ENCODE results near the gene ODAD4.
"Not testable (repeated sequence)": the region's sequence is repeated elsewhere in the genome, so short reads cannot be mapped to it uniquely, and the experiment has no call there.

Gene ODAD4

DNA sequence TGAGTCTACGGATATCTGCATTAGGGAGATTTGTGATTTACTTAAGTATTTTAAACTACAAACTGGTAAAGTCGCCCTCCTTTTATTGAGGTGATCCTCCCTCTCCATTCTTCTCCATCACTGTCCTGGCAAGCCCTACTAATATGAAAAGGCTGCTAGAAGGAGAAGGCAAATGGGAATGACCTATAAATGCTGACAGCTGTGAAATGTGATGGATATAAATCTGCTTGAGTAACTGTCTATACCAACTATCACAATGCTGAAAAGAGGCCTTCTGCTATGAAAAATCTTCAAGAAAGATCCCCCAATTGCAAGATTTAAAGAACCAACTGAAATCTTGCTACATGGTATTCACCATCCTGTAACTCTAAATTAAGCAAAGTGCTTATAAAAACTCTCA, 71.3 kb downstream of the ODAD4 start:
- DNase-seq (ENCODE audit: low spot score) = no peak

DNA sequence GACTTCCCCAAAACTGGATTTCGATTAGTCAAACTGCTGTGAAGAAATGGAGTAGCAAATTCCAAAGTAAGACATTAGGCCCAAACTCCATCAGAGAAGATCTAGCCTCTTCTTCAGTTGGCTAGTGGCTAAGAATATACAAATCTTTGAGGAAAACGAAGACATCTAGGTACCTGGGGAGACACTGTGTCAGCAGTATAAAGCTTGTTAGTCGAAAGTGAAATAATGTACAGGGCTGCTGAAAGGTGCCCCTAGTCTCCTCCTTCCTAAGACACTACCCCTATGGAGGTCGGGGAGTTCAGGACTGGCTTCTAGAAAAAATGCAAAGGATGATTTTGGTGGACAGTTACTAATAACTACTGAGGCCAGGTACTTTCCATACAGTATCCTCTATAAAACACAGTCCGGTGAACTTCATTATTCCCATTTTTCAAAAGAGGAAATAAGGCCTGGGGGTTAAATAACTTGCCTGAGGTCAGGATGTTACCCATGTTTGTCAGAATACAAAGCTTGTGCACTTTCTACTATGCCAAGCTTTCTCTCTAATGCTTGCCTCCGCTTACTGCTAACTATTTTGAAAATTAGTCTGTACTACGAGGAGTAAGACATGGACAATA, 71.9 kb downstream of the ODAD4 start:
- no peak for DNase-seq (ENCODE audit: low spot score)

DNA sequence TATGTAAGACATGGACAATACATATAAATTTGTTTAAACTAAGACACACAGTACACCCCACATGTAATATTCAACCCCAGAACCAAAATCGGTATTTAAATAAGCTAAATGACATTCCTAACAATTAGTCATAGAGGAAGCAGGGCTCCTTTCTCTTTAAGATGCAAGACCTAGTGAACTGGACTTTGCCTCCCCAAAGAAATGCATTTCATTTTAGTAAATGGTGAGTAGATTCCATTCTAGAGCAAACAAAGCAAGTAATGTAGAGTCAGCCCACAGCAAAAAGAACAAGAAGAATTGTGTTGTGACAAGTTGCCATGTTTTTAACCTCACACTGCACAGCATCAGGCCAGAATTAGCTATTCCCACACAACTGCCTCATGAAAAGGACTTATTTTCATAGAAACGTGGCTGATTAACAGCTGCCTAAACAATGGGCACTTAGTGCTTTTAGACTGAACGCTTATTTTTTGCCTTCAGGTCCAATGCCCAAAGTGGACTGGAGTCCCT, 72.4 kb downstream of the ODAD4 start:
- no peak for DNase-seq (ENCODE audit: low spot score)

DNA sequence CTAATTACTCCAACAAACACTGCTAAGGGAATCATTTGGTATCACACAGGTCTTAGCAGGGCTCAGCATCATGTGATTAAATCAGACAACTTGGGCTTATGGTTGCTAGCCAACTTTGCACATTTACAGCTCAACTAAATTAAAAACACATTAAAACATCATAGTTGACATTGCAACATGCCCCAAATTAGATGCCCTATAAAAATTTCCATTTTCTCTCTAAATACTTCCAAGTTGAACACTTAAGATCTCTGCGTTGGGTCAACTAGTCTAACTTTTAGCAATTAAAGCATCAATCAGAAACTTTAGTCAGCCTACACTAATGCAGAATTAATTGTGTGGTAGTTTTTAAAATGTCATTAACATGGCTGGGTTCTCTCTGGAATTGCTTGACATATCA, 74.7 kb downstream of the ODAD4 start:
- no peak for DNase-seq (ENCODE audit: low spot score)

DNA sequence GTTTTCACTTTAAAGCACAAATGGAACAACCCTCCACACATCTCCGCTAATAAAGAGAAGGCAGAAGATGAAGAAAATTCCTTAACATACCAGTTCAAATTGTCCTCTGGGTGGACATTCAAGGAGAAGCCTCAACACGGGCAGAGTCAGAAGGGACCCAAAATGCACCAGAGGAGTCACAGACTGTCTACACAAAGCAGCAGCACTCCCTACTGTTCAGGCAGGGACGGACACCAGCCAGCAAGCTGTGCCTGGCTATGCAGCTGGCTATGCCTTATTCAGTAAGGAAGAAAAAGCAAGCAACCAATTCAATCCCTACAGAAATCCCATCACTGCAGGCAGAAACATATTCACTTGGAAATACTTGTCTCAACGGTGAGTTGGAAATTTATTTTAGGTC, 78.8 kb downstream of the ODAD4 start:
- DNase-seq (ENCODE audit: low spot score) = no peak

DNA sequence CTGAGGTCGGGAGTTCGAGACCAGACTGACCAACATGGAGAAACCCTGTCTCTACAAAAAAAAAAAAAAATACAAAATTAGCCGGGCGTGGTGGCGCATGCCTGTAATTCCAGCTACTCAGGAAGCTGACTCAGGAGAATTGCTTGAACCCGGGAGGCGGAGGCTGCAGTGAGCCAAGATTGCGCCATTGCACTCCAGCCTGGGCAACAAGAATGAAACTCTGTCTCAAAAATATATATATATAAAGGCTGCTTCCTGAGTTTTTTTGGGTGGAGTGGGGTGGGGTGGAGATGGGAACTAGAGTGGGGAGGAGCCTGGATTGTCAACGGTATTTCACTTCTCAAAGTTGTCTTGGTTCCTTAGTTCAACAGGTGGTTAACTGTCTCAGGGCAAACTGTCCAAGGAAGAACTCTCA, 79.9 kb downstream of the ODAD4 start:
- DNase-seq (ENCODE audit: low spot score) = not testable (repeated sequence)

DNA sequence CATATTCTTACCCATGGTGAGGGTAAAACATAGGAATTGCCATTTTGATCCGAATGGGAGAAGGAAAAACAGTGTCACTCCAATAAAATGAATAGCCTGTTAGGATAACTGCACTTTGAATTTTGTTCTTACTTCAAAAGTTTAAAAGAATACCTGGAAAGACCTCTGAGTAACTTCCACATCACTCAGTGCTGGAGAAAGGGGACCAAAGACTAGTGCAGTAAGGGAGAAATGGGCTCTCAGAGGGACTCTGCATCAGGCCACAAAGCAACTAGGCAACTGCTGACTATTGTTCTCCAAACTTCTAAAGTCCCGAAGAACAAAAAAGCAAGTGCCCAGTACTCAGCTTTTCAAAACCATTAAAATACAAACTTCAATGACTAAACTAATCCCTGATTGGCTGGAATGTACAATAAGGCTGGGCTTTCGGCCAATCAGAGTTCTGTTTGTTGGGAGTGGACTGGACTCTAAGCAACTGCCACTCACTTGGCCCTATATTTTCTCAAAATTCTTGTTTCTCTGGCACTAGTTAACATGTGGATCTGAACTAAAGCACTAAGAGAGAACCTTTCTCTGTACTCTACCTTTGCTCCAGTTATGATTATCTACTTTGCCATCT, 80.6 kb downstream of the ODAD4 start:
- DNase-seq (ENCODE audit: low spot score) = no peak

DNA sequence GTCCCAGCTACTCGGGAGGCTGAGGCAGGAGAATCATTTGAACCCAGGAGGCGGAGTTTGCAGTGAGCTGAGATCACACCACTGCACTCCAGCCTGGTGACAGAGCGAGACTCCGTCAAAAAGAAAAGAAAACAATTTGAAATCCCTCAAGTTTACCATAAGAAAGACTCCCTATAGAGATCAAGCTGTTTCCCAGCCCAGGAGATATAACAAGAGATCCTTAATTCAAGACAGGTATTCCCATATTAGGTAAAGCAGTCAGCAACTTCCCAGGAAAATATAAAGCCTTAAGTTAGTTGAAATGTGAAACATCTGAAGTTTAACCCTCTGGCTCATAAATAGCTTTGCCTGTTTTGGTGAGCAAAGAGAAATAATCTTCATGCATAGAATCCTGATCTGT, 81.9 kb downstream of the ODAD4 start:
- not testable (repeated sequence) for DNase-seq (ENCODE audit: low spot score)

DNA sequence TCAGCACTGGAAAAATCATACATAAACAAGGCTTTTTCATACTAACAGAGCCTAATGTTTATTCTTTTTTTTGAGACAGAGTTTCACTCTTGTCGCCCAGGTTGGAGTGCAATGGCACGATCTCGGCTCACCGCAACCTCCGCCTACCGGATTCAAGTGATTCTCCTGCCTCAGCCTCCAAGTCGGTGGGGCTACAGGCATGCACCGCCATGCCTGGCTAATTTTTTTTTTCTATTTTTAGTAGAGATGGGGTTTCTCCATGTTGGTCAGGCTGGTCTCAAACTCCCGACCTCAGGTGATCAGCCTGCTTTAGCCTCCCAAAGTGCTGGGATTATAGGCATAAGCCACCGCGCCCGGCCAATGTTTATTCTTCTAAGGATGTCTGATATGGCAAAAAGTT, 83.3 kb downstream of the ODAD4 start:
- not testable (repeated sequence) for DNase-seq (ENCODE audit: low spot score)

Data from ecto neural progenitor cell (in vitro differentiated cells).